ENCODE results near the gene HSPB7.

Gene HSPB7

GRCh38 chr1:15973772-15974171, 44.1 kb downstream of the HSPB7 start:
- DNase-seq = no peak

GRCh38 chr1:15972409-15972808, 45.4 kb downstream of the HSPB7 start:
- DNase-seq = no peak

DNA sequence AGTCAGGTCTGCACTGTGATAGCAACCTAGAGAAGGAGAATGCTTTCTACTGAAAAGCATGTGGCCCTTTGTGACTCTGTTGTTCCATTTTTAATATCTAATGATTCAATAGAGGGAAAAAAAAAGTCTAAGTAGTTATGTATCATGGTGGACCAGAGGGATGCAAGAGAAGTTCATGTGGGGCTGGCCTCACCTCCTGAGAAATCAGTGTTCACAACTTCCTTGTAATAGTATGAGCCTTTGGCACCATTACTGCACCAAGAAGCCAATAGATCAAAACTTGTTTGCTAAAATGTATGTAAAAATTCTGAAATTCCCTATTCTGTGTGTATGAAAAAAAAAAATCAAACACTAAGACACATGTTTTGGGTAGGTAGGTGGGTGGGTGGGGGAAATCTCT, 46.9 kb downstream of the HSPB7 start:
- no peak for DNase-seq

- DNase-seq = no peak
Observed at GRCh38 chr1:15969321-15969880, 48.4 kb downstream of the HSPB7 start.

DNA sequence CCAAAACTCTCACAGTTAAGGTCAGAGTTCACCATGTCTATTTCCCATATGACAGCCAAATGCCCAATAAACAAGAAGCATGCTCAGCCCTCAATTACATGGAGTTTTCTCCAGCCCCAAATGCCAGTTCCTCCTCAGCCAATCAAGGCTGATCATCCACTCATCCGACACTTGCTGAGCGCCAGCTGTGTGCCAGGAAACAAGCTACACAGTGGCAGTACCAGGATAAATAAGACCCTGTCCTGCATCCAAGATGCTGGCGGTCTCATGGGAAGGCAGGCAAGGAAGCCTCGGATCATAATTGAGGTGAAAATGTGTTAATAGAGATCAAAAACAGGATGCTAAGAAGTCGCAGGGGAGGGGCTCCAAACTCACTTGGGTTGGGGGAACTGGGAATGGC, 49.7 kb downstream of the HSPB7 start:
- no peak for DNase-seq

- no peak for DNase-seq
Observed at GRCh38 chr1:15966956-15967344, 50.9 kb downstream of the HSPB7 start.

DNA sequence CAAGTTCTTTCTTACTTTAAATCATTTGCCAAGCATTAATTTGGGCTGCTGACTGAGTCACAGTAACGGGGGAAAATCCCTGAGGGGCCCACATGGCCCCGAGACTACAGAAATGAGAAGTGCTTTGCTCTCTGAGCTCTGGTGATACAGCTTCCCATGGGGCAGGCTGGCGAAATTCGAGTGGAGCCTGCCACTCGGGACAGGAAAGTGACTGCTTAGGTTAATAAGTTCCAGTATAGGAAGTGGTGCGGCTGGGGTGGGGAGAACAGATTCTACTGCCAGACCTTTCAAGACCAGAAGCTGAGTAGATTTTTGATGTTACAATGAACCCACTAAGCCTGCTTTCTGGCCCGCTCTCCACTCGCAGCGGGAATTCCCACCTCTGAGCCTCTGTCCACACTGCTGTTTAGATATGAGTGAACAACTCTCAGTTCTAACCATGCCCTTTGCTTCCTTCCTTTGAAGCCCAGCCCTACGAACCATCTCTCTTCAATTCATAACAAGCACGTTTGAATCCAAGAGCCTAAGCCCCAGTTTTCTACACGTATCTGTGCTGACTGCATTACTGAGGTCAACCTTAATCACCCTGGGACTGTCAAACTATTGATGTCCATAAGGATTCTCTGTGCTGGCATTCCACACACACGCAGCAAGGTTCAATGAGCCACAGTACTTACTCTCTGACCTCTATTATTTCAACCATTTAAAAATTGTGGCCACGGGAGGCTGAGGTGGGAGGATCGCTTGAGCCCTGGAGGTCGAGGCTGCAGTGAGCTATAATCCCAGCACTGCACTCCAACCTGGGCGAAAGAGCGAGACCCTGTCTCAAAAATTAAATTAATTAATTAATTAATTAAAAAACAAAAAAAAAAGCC, 51.5 kb downstream of the HSPB7 start:
- DNase-seq = peak; percentile 63

DNA sequence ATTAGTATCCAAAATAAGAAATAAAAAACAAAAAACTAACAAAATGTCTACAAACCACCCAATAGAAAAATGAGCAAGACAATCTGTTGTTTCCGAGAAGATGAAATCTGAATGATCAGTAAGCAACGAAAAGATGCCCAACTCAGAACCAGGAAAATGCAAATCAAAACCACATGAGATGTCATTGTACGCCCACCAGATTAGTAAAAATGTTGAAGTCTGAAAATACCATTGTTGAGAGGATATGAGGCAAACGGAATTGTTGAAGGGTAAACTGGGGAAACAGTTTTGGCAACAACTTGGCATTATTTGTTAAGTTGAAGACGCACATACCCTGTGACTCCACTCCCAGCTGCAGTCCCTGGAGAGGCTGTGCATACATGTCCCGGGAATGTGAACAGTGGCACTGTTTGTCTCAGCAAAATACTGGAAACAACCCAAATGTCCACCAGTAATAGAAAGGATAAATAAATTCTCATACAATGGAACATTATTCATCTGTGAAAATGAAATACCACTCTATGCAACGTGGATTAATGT, 52.5 kb downstream of the HSPB7 start:
- DNase-seq = no peak
